ENCODE results near the gene BICC1.

The BICC1 gene

GRCh38 chr10:58515291-58515941 is 2.7 kb downstream of the BICC1 start:
- no peak overlapping the region for H3K4me2 ChIP-seq (ENCODE audit: low read length)
- no peaks in the 10 kb centered on the region for H3K36me3 ChIP-seq (ENCODE audit: control insufficient read depth, insufficient read depth, low read length)
- no peak overlapping the region for H3K4me3 ChIP-seq (ENCODE audit: low read depth, low read length)
- no peaks in the 10 kb centered on the region for H3K9me3 ChIP-seq (ENCODE audit: control insufficient read depth, low read length)
- no peak overlapping the region for H3K9ac ChIP-seq
- H3K27me3 ChIP-seq (ENCODE audit: control insufficient read depth, insufficient read depth, low read length) = no peaks in the 10 kb centered on the region
- TF ChIP-seq, protein P1, sequence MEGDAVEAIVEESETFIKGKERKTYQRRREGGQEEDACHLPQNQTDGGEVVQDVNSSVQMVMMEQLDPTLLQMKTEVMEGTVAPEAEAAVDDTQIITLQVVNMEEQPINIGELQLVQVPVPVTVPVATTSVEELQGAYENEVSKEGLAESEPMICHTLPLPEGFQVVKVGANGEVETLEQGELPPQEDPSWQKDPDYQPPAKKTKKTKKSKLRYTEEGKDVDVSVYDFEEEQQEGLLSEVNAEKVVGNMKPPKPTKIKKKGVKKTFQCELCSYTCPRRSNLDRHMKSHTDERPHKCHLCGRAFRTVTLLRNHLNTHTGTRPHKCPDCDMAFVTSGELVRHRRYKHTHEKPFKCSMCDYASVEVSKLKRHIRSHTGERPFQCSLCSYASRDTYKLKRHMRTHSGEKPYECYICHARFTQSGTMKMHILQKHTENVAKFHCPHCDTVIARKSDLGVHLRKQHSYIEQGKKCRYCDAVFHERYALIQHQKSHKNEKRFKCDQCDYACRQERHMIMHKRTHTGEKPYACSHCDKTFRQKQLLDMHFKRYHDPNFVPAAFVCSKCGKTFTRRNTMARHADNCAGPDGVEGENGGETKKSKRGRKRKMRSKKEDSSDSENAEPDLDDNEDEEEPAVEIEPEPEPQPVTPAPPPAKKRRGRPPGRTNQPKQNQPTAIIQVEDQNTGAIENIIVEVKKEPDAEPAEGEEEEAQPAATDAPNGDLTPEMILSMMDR (IDR thresholded peaks at IDR 0.05) = no peak
- no peaks in the 10 kb centered on the region for H3K79me2 ChIP-seq
- no peak overlapping the region for H2AFZ ChIP-seq
- H3K4me1 ChIP-seq = no peaks in the 10 kb centered on the region
- H3K27ac ChIP-seq = no peak overlapping the region

- Histone ChIP-seq H3K9ac (no peak overlapping the region), H2AFZ (no peak overlapping the region), H3K4me2 (ENCODE audit: low read length) (no peak overlapping the region), H3K4me3 (ENCODE audit: low read depth, low read length) (no peak overlapping the region), H3K27me3 (ENCODE audit: control insufficient read depth, insufficient read depth, low read length) (no peaks in the 10 kb centered on the region), H3K9me3 (ENCODE audit: control insufficient read depth, low read length) (no peaks in the 10 kb centered on the region), H3K27ac (no peak overlapping the region), H3K36me3 (ENCODE audit: control insufficient read depth, insufficient read depth, low read length) (no peaks in the 10 kb centered on the region), H3K4me1 (no peaks in the 10 kb centered on the region), H3K79me2 (no peaks in the 10 kb centered on the region)
- TF ChIP-seq, protein P1 (IDR thresholded peaks at IDR 0.05) = no peak
These were observed 3.4 kb downstream of the BICC1 start for GRCh38 chr10:58516119-58516518.

GRCh38 chr10:58516671-58517070 is 4.0 kb downstream of the BICC1 start:
- H3K9ac ChIP-seq = no peak overlapping the region
- no peak overlapping the region for H3K4me3 ChIP-seq (ENCODE audit: low read depth, low read length)
- H3K27ac ChIP-seq = no peak overlapping the region
- no peak overlapping the region for H2AFZ ChIP-seq
- H3K79me2 ChIP-seq = no peaks in the 10 kb centered on the region
- no peak overlapping the region for H3K4me2 ChIP-seq (ENCODE audit: low read length)
- H3K36me3 ChIP-seq (ENCODE audit: control insufficient read depth, insufficient read depth, low read length) = no peaks in the 10 kb centered on the region
- no peaks in the 10 kb centered on the region for H3K27me3 ChIP-seq (ENCODE audit: control insufficient read depth, insufficient read depth, low read length)
- H3K4me1 ChIP-seq = no peaks in the 10 kb centered on the region
- TF ChIP-seq, protein P1 (IDR thresholded peaks at IDR 0.05) = no peak
- H3K9me3 ChIP-seq (ENCODE audit: control insufficient read depth, low read length) = no peaks in the 10 kb centered on the region

GRCh38 chr10:58517081-58517480 is 4.4 kb downstream of the BICC1 start:
- Histone ChIP-seq H3K4me3 (ENCODE audit: low read depth, low read length) (no peak overlapping the region), H3K4me1 (no peaks in the 10 kb centered on the region), H3K4me2 (ENCODE audit: low read length) (no peak overlapping the region), H3K79me2 (no peaks in the 10 kb centered on the region), H3K9me3 (ENCODE audit: control insufficient read depth, low read length) (no peaks in the 10 kb centered on the region), H2AFZ (no peak overlapping the region), H3K27ac (no peak overlapping the region), H3K9ac (no peak overlapping the region), H3K36me3 (ENCODE audit: control insufficient read depth, insufficient read depth, low read length) (no peaks in the 10 kb centered on the region), H3K27me3 (ENCODE audit: control insufficient read depth, insufficient read depth, low read length) (no peaks in the 10 kb centered on the region)
- TF ChIP-seq, protein P1 (IDR thresholded peaks at IDR 0.05) = no peak

Measured in parathyroid adenoma (tissue), 2 donors.